Tibial nerve (tissue), 4 donors: ENCODE data around the gene NFATC2.

Experiments
- EP300 ChIP-seq, 2 donors: sonication (generic); formaldehyde crosslinking; IDR thresholded peaks; one replicate each; pipeline ENCODE4 v1.6.1; 2017; ENCODE audit warnings: antibody characterized with exemption in 2 of 2, mild to moderate bottlenecking in 1 of 2
- POLR2A ChIP-seq, 2 donors: fragments of 450-650 bp; IDR thresholded peaks; one replicate each; pipeline ENCODE4 v1.6.1; 2017; ENCODE audit warnings: antibody characterized with exemption in 2 of 2, mild to moderate bottlenecking in 2 of 2, moderate library complexity in 2 of 2
- TF ChIP-seq, protein P1 (sequence below), 5 experiments: fragments of 200-600 bp in 3 of 5; fragments of 450-650 bp in 2 of 5; sonication (generic) in 3 of 5; IDR thresholded peaks; one replicate each; pipeline ENCODE4 v1.5.1; 2016 to 2019; ENCODE audit warnings: antibody characterized with exemption in 5 of 5, mild to moderate bottlenecking in 3 of 5, moderate library complexity in 2 of 5

DNA sequence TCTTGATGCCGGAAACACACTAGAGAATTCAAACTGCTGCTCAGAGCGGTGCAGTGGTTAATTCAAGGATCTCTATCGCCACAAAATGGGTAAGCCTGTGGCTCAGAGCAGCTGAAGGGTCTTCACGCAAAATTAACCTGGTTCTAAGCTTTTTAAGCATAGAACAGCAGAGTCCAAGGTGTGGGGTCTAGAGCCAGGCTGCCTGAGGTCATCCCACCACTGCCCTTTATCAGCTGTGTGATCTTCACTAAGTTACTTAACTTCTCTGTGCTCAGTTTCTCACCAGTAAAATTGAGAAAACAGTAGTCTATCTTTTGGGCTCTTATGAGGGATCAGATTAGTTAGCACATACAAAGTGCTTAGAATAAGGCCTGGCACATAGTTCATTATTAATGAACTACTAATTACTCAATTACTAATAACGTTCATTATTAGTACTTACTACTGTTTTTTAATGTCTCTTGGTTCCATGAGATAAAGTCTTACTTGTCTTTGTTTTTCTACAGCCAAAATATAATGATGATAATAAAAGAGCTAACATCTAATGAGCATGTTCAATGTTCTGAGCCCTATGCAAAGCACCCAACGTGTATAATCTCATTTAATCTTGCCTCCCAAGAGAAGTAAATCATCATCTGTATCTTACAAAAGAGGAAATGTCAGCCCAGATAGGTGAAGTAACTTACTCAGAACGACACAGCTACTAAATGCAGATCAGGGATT, 92.9 kb downstream of the NFATC2 start:
- TF ChIP-seq EP300 (IDR thresholded peaks at IDR 0.05) (no peak), POLR2A (IDR thresholded peaks at IDR 0.05) (no peak)
- TF ChIP-seq, protein P1, sequence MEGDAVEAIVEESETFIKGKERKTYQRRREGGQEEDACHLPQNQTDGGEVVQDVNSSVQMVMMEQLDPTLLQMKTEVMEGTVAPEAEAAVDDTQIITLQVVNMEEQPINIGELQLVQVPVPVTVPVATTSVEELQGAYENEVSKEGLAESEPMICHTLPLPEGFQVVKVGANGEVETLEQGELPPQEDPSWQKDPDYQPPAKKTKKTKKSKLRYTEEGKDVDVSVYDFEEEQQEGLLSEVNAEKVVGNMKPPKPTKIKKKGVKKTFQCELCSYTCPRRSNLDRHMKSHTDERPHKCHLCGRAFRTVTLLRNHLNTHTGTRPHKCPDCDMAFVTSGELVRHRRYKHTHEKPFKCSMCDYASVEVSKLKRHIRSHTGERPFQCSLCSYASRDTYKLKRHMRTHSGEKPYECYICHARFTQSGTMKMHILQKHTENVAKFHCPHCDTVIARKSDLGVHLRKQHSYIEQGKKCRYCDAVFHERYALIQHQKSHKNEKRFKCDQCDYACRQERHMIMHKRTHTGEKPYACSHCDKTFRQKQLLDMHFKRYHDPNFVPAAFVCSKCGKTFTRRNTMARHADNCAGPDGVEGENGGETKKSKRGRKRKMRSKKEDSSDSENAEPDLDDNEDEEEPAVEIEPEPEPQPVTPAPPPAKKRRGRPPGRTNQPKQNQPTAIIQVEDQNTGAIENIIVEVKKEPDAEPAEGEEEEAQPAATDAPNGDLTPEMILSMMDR (IDR thresholded peaks at IDR 0.05) = no peak
